Stimulated activated CD8-positive, alpha-beta memory T cell treated with anti-CD3 and anti-CD28 coated beads, Interleukin-15, amount 100 ng/mL, for 4 hours (primary cell): ENCODE measurements around the gene C1QTNF1.

ENCODE experiments used
- DNase-seq, 2 donors: peaks; one replicate each; pipeline ENCODE4 v3.0.0-alpha.2; 2020; ENCODE audit warnings: low read depth in 2 of 2

C1QTNF1 gene

DNA sequence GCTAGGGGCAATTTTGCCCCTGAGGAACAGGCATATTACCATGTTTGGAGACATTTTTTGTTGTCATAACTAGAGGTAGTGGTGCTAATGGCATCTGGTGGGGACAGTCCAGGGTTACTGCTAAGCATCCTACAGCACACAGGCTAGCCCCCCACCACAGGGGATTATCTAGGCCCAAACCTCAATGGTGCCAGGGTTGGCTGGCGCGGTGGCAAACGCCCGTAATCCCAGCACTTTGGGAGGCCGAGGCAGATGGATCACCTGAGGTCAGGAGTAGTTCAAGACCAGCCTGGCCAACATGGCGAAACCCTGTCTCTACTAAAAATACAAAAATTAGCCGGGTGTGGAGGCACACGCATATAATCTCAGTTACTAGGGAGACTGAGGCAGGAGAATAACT, 15.2 kb downstream of the C1QTNF1 start:
- DNase-seq, result no peak

DNA sequence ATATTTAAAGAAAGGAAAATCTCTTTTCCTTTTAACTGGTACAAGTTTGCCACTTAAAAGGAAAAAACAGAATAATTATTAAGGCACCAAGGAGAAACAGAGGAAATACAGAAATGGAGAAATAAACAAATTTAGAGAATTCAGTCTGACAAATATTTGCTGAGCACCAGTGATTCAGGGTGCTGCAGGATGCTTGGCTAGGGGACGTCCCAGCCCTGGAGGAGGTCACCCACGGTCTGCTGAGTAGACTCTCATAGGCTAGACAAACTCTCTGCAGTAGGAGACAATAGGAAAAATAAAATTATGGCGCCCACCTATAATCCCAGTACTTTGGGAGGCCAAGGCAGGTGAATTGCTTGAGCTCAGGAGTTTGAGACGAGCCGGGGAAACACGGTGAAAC, 15.9 kb downstream of the C1QTNF1 start:
- no peak for DNase-seq

DNA sequence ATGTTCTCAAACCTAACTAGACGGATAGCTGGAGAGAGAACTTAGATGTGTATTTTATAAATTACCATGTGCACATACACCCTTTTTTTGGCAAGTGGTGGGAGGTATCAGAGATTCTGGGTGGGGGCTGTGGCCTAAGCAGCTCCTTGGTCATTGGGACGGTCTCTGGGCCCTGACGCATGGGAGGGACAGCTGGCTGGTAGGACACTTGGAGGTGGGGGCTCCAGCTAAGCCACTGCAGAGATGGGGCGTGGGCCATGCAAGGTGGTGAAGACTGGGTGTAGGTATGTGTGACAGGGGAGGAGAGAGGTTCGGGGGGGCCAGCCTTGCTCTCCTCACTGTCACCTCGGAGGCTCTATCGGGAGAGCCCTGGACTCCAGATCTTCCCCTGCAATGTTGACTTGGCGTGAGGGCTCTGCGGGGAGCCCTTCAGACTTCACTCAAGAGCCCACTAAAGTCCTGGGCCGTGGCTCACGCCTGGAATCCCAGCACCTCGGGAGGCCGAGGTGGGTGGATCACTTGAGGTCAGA, 17.1 kb downstream of the C1QTNF1 start:
- DNase-seq, result no peak

DNA sequence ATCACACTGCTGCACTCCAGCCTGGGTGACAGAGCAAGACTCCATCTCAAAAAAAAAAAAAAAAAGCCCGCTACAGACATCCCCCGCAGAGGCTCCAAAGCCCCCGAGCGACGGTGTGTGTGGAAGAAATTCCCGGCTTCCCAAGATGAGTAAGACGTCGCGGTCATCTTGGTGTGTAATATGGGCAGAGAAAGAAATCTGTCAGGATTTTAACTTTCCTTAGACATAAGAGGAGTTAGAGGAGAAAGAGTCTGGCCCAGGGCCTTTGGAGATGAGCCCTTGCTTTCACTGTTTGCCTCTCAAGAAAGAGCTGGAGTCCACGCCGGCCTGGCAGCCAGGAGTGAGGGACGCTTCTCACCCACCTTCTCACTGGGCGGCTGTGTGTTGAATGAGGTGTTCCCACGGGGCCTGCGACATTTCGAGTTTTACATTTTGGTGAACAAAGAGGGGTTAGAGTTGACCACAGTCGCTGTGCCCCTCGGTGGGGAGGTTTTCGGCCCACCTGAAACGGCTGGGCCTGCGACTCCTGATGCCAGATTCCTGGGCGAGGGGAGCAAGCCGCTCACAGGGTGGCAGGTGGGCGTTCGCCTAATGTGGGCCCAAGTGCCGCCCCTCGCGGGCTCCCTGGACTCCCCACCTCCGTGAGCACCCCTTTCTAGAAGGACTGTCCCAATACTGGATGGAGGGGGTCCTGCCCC, 17.9 kb downstream of the C1QTNF1 start:
- DNase-seq, result no peak

DNA sequence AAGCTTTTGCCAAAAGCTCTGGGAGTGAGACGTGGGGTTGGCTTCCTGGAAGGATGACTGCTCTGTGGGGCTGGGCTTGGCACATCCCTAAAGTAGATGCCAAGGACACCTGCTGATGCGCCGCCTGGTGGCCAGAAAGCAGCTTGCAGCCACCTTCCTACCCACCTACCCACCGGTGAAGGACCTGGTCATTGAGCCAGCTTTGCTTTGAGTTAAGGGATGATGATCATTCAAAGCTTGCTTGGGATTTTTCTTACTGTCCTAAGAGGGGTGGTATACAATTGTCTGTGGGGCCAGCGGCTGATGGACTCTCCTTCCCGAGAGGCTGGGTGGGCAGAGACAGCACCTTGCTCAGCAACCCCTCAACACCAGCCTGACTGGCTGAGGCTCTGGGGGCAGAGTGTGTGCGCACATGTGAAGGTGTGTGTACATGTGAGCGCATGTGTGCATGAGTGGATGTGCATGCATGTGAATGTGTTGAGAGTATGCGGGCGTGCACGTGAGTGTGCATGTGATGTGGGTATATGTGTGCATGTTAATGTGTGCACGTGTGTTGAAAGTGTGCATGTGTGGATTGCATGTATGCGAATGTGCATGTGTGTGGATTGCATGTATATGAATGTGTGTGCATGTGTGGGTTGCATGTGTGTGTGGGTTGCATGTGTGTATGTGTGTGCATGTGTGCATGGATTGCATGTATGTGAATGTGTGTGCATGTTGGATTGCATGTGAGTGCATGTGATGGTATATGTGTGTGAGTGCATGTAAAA, 18.6 kb downstream of the C1QTNF1 start:
- peak; percentile 23 to 24 for DNase-seq

DNA sequence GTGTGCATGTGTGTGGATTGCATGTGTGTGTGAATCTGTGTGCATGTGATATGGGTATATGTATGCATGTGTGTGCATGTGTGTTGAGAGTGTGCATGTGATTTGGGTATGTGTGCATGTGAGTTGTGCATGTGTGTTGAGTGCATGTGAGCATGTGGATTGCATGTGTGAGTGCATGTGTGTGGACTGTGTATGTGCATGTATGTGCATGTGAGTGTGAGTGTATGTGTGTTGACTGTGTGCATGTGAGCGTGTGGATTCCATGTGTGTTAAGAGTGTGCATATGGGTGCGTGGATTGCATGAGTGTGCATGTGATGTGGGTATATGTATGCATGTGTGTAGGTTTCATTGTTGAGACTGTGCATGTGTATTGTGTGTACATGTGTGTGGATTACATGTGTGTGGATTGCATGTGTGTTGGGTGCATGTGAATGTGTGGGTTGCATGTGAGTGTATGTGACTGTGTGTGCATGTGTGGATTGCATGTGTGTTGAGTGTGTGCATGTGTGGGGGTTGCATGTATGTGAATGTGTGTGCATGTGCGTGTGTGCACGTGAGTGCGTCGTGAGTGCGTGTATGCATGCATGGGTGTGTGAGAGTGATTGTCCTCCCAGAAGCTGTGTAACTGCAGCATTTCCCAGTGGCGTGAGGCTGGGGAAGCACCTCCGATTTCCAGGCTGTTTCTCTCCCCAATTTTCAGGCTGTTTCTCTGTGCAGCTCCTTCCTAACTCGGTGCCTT, 19.4 kb downstream of the C1QTNF1 start:
- no peak for DNase-seq

DNA sequence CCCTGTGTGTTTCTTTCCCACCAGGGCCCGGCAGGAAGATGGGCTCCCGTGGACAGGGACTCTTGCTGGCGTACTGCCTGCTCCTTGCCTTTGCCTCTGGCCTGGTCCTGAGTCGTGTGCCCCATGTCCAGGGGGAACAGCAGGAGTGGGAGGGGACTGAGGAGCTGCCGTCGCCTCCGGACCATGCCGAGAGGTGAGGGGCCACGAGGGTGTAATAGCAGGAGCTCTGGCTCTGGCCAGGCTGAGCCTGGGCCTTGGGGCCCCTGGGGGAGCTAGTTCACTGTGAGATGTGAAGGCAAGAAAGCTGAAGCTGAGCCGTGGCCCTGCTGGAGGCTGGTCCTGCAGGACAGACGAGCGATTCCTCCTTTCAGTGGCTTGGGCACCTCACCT, 20.0 kb downstream of the C1QTNF1 start:
- no peak for DNase-seq

DNA sequence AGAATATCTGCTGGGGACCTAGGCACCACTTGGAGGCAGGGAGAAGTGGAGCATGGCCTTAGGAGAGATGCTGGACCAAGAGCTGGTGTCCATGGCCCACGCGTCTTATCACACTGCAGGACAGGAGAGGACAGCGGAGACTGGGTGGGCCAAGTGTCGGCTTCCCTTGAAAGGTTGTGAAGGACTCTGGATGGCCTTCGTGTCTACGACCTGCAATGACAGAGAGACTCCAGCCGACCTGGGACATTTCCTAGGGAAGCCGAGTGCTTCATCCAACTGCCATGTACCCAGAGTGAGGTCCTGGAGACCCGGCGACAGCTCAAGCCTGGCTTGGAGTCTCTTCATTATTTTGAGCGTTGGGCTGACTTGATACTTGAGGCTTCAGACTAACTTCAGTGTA, 20.5 kb downstream of the C1QTNF1 start:
- DNase-seq, result no peak

DNA sequence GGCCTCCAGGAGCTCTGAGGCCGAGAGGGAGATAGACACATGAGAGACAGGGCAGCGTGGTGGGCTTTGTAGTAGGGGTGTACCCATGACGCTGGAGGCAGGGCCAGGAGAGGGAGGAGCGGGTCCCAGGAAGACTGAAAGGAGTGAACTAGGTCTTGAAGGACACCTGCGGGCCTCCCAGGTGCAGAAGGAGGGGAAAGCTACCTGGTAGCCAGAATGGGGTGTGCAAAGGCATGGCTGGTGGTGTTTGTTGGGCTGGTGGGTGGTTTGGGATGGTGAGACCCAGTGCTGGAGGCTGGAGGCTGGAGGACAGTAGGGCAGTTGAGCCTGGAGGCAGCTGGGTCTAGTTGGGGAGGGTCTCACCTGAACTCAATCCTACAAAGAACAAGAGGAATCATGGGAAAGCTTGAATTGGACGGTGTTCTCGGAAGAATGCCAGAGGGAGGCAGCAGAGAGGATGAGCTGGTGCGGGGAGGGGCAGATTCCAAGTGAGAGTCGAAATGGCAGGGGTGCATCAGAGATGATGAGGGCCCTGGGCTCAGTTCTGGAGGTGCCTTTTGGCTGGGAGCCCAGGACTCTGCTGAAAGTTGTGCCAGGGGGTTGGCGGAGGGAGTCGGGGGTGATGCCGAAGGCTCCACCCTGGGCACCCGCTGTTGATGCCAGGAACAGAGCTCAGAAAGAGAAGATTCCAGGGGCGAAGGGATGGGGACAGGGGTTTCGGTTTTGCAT, 21.2 kb downstream of the C1QTNF1 start:
- DNase-seq, result no peak

DNA sequence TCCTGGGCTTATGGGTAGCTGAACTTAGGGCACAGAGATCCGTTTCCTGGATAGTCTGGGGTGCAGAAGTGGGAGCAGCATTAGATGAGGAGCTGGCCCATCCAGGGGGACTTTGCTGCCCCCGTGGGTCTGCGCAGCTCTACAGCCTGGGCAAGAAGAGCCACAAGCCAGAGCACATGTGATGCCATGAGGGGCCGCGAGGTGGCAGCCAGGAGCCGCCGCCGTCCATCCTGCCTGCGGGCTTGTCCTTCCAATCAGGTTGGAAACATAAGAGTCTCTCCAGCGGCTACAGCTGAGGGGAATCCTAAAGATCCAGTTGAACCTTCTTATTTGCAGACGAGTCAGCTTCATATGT, 21.9 kb downstream of the C1QTNF1 start:
- peak in 1 of 2 donors; percentile 16 for DNase-seq

DNA sequence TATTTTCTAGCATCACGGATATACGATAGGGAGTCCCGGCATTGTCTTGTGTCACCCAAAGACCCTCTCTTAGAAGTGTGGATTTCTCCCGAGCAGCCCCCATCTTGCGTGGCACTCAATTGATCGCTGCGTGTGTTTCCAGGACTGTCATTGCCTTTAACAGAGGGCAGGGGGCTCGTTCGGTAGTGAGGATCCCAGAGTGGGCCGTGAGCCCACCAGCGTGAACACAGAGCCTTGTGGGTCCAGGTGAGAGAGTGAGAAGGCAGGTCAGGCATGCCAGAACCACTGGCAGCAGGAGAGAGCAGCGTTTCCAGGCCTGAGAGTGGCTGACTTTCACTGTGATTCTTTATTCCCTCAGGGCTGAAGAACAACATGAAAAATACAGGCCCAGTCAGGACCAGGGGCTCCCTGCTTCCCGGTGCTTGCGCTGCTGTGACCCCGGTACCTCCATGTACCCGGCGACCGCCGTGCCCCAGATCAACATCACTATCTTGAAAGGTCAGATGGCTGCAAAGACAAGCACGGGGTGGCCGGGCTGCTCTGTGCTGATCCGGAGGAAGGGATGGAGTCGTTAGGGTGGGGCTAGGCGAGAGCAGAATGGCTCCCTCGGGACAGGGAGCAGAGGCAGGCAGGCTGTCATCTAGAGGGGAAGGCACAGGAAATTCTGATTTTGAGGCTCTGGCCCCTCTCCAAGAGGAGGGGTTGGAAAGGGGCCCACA, 22.4 kb downstream of the C1QTNF1 start:
- no peak for DNase-seq

DNA sequence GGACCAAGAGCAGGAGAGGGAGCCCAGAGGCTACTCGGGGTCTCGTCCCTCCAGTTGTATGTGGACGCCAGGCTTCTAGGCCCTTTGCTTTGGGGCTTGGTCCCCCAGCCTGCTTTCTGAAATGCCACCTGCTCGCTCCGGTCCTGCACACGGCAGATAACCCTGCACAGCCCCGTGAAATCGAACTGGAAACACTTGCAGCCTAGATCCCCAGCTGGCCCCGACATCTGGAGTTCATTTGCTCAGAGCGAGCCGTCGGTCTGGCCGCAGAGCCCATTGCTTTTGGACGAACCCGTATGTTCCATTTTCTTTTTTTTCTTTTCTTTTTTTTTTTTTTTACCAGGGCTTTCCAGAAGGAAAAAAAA, 22.9 kb downstream of the C1QTNF1 start:
- DNase-seq, result no peak

DNA sequence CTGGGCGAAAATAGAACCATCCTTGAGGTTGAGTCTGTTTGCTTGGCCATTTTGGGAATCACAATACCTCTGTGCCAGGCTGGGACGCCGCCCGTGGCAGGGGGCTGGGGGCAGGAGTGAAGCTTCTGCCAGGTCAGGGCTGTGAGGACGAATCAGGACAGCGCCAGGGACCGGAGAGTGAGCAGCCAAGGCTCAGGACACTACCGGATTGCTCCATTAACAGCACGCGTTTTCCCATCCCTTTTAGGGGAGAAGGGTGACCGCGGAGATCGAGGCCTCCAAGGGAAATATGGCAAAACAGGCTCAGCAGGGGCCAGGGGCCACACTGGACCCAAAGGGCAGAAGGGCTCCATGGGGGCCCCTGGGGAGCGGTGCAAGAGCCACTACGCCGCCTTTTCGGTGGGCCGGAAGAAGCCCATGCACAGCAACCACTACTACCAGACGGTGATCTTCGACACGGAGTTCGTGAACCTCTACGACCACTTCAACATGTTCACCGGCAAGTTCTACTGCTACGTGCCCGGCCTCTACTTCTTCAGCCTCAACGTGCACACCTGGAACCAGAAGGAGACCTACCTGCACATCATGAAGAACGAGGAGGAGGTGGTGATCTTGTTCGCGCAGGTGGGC, 23.4 kb downstream of the C1QTNF1 start:
- DNase-seq, result no peak

DNA sequence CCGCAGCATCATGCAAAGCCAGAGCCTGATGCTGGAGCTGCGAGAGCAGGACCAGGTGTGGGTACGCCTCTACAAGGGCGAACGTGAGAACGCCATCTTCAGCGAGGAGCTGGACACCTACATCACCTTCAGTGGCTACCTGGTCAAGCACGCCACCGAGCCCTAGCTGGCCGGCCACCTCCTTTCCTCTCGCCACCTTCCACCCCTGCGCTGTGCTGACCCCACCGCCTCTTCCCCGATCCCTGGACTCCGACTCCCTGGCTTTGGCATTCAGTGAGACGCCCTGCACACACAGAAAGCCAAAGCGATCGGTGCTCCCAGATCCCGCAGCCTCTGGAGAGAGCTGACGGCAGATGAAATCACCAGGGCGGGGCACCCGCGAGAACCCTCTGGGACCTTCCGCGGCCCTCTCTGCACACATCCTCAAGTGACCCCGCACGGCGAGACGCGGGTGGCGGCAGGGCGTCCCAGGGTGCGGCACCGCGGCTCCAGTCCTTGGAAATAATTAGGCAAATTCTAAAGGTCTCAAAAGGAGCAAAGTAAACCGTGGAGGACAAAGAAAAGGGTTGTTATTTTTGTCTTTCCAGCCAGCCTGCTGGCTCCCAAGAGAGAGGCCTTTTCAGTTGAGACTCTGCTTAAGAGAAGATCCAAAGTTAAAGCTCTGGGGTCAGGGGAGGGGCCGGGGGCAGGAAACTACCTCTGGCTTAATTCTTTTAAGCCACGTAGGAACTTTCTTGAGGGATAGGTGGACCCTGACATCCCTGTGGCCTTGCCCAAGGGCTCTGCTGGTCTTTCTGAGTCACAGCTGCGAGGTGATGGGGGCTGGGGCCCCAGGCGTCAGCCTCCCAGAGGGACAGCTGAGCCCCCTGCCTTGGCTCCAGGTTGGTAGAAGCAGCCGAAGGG, 24.2 kb downstream of the C1QTNF1 start:
- DNase-seq, result no peak

DNA sequence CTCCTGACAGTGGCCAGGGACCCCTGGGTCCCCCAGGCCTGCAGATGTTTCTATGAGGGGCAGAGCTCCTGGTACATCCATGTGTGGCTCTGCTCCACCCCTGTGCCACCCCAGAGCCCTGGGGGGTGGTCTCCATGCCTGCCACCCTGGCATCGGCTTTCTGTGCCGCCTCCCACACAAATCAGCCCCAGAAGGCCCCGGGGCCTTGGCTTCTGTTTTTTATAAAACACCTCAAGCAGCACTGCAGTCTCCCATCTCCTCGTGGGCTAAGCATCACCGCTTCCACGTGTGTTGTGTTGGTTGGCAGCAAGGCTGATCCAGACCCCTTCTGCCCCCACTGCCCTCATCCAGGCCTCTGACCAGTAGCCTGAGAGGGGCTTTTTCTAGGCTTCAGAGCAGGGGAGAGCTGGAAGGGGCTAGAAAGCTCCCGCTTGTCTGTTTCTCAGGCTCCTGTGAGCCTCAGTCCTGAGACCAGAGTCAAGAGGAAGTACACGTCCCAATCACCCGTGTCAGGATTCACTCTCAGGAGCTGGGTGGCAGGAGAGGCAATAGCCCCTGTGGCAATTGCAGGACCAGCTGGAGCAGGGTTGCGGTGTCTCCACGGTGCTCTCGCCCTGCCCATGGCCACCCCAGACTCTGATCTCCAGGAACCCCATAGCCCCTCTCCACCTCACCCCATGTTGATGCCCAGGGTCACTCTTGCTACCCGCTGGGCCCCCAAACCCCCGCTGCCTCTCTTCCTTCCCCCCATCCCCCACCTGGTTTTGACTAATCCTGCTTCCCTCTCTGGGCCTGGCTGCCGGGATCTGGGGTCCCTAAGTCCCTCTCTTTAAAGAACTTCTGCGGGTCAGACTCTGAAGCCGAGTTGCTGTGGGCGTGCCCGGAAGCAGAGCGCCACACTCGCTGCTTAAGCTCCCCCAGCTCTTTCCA, 25.1 kb downstream of the C1QTNF1 start:
- no peak for DNase-seq

DNA sequence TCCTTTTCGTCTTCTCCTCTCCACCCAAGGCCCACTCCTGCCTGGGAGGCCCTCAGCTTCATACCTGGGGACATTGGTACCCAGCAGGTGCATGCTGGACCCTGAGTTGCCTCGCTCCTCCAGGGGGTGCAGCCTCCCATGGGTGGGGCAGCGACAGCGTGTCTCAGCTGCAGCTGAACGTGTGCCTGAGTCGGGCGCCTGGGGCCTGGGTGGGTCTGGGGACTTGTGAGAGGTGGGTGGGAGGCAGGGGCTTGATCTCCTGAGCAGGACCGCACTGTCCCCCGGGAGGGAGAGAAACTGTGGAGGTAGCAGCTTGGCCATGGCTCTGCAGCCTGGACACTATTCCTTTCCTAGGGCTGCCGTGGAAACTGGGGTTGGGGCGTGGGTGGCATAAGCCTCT, 25.9 kb downstream of the C1QTNF1 start:
- DNase-seq, result no peak

DNA sequence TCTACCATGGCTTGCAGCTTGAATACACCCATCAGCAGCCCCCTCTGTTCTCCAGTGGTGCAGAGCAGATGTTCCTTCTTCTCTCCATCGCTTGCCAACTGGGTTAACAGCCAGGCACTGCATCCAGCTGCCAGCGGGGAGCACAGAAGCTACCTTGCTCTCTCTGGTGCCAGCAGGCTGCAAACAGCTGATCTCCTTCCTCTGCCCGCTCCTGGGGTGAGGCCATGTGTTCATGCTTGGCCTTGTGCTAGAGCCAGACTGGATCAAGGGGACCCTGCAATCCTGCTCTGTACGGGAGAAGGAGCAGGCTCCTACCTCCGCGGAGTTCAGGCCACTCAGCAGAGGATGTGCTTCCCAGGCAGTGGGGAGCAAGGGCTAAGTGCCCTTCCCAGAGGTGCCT, 26.6 kb downstream of the C1QTNF1 start:
- DNase-seq, result no peak

DNA sequence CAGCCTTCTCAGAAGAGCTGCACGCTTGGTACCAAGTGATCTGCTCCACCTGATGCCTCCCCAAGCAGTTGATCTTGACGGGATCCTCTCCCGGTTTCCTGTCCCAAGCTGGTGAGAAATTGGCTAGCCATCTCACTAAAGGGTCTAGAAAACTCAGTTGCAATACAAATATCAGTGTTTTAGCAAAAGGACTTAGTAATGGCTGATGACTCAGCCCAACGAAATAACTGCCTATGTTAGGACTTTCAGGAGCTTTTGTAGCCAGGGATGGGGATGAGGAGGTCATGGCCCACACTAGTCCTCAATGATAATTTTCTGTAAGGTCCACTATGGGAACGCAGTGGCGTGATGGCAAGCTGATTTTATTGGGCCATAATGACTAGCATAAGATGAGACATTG, 27.3 kb downstream of the C1QTNF1 start:
- DNase-seq, result no peak

DNA sequence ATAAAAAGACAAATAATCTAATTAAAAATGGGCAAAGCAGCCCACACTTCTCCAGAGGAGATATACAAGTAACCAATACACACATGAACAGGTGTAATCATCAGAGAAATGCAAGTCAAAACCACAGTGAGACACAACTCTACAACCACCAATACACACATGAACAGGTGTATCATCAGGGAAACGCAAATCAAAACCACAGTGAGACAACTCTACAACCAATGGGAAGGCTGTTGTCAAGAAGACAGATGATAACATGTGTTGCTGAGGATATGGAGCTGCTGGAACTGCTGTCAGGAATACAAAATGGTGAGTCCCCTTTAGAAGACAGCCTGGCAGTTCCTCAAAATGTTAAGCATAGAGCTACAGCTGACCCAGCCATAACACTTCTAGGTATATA, 28.2 kb downstream of the C1QTNF1 start:
- DNase-seq, result no peak
